GM19240 (cell line): Measurements from ENCODE around the gene RDH14.

Experiments
- DNase-seq: peaks from one replicate; pipeline ENCODE4 v3.0.0; 2011; ENCODE audit warnings: low spot score; ENCODE audit not compliant: insufficient read length

The RDH14 gene, protein sequence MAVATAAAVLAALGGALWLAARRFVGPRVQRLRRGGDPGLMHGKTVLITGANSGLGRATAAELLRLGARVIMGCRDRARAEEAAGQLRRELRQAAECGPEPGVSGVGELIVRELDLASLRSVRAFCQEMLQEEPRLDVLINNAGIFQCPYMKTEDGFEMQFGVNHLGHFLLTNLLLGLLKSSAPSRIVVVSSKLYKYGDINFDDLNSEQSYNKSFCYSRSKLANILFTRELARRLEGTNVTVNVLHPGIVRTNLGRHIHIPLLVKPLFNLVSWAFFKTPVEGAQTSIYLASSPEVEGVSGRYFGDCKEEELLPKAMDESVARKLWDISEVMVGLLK

GRCh38 chr2:18560031-18560796 is at the start of gene RDH14:
TSS of gene RDH14 (minus strand) at chr2:18560653. CDS start at chr2:18560572, 81 bp downstream.
- DNase-seq = peak; percentile 53

- DNase-seq = no peak
These were observed 49.6 kb upstream of the RDH14 start for GRCh38 chr2:18610090-18610489.

DNA sequence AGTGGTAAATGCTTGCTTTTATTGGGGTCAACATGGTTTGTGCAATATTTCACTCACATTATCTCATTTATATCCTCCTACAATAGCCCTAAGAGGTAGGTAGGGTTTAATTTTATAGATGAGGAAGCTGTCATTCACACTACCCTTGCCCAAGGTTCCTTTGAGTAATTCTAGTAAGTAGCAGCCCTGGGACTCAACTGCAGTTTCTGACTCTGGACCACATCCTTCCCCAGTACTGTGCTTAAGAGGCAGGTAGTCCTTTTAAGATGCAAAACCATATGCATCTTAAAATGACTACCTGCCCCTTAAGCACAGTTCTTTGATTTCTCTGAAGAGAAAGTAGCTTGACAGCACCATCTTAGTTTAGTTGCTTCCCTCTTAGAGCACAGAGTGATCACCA is 44.7 kb upstream of the RDH14 start:
- no peak for DNase-seq

- no peak for DNase-seq
These were observed 44.1 kb upstream of the RDH14 start for GRCh38 chr2:18604531-18604885.

GRCh38 chr2:18603854-18604530 is 43.5 kb upstream of the RDH14 start:
- DNase-seq = no peak

DNA sequence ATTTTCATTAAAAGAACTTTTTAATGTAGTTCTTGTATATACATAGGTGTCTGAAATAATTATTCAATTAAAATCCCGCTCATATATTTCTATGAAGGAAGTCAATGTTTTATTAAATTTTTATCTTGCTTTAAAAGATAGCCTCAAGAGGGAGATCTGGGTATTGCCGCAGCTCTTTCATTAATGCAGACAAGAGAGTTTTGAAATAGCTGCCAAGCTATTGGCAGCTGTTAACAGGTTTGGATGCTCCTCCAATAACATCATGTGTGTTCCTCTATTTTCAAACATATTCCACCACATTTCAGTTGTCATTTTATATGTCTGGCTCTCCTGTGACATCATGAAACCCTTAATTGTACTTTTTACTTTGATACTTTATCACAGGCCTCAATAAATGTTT is 41.8 kb upstream of the RDH14 start:
- DNase-seq = no peak

- no peak for DNase-seq
These were observed 39.8 kb upstream of the RDH14 start for GRCh38 chr2:18600255-18600613.

GRCh38 chr2:18599509-18600254 is 39.2 kb upstream of the RDH14 start:
- no peak for DNase-seq

DNA sequence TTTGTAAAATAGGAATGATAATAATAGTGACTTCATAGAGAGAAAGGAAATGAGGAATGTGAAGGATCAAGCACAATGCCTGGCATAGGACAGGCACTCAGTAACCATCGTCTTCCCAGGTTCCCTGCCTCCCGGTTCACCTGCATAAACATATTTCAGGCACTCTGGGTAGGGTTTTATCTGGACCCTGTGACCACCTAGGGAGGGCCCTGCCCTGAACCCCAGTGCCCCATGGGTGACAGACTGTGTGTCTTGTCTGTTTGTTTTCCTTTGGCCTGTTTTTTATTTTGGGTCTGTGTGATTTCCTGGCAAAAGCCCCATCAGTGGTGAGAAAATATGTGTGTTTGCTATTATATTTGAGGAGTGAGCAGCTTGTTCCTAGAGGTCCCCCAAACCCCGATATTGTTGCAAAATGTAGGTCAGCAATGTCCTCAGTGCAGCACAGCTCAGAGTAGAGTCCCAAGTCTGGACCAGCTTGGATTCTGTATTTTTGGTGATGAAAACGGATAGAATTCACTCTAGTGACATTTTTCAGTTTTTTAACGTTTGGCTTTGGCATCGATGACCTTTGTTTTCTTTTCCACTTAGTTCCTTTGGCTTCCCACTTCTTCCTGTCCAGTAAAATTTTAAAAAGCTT is 38.5 kb upstream of the RDH14 start:
- no peak for DNase-seq

GRCh38 chr2:18597618-18598017 is 37.2 kb upstream of the RDH14 start:
- no peak for DNase-seq

- DNase-seq = no peak
These were observed 36.5 kb upstream of the RDH14 start for GRCh38 chr2:18596993-18597392.

DNA sequence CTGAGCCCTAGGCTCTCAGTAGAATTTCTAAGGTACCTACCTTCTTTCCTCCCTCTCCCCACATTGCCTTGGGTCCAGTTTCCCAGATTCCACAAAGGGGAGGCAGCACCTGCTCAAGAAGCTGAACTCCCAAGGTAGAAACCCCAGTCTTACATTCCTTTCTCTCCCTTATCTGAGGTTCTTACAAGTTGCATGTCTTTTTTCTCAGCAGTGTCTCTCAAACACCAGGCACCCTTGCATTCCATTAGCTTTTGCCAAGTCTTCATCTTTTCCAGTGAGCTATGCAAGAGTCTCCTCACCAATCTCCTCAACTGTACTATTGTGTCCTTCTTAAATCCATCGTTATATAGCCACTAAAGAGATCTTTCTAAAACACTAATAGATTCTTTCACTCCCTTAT is 33.0 kb upstream of the RDH14 start:
- no peak for DNase-seq

DNA sequence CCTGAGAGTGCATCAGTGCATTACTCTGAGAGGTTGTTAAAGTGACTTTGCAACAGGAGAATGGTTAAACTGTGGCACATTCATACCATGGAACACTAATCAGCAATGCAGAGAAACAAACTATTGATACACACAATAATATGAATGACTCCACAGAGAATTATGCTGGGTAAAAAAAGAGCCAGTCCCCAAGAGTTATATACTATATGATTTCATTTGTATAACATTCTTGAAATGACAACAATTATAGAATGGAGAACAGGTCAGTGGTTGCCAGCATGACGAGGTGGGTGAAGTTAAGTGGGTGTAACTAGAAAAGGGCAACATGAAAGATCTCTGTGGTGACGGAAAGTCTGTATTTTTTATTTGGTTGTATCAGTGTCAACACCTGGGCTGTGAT is 31.9 kb upstream of the RDH14 start:
- no peak for DNase-seq

GRCh38 chr2:18589354-18589753 is 28.9 kb upstream of the RDH14 start, which contains the start of gene NT5C1B:
TSS of gene NT5C1B (minus strand) at chr2:18589569. CDS start at chr2:18589468, 101 bp downstream.
- no peak for DNase-seq

DNA sequence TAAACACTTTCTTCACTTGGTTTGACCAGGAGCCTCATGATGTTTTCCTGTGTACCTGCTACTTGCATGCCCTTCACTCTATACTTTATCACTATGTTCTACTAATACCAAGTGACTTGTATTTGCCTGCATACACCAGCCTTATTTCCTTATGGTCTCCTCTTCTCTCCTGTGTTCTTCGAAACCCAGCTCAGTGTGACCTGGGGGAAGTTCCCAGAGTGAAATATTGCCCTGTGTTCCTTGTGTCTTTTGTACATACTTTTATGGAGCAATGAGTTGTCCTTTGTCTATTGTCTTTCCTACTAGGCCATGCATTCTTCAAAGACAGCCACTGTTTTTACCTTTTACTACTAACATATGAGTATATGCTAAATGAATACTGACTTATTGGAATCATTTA is 28.3 kb upstream of the RDH14 start:
- DNase-seq = no peak

DNA sequence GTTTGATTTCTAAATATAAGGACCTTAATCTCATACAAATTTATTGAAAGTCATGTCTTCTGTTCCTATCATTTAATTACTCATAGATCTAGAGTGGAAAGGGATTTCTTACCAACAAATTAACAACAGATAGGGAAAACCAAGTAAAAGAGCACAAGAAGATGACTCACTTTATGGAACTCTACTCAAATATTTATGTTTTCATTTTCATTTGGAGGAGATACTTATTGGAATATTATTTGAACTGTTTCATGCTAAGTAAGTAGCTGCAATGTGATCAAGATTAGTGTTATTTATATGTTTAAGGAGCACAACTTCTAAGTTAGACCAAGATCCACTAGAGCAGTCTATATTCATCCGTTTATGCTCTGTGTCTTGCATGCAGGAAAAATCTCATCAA is 27.6 kb upstream of the RDH14 start:
- DNase-seq = no peak

- no peak for DNase-seq
These were observed 25.1 kb upstream of the RDH14 start for GRCh38 chr2:18585526-18585925.

DNA sequence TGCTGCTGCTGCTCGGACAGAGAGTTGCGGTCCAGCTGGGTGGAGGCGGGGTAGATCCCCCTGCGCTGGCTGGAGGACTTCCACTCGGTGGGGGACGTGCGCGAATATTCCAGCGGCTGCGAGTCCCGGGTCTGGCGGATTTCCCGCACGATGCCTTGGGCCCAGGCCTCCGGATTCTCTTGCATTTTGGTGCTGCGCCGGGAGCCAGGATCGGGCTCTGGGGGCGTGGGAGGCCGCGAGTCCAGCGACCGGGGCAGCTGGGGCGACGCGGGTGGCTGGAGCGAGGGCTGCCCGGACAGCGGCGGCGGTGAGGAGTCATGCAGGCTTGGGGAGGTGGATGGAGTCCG is 24.1 kb upstream of the RDH14 start:
- no peak for DNase-seq

GRCh38 chr2:18583905-18584607 is 23.6 kb upstream of the RDH14 start:
- DNase-seq = no peak

- DNase-seq = no peak
These were observed 20.2 kb upstream of the RDH14 start for GRCh38 chr2:18580606-18581005.

- DNase-seq = no peak
These were observed 17.6 kb upstream of the RDH14 start for GRCh38 chr2:18578033-18578432.
